Breast epithelium (tissue), 4 donors: ENCODE results near the gene TMOD3. TPM values are rescaled to one million over a fixed set of nuclear protein-coding genes. Genes with fewer than 3 reads are reported as not detected.

Source experiments
- DNase-seq, 2 donors: peaks; one replicate each; pipeline ENCODE4 v3.0.0-alpha.2; 2019; ENCODE audit warnings: low spot score in 2 of 2
- H3K27ac ChIP-seq, 2 donors: fragments of 200-600 bp; sonication (generic) in 1 of 2; one replicate each; pipeline ENCODE4 v1.5.1; 2016 to 2019; ENCODE audit warnings: mild to moderate bottlenecking in 1 of 2
- H3K27me3 ChIP-seq, 2 donors: fragments of 200-600 bp; sonication (generic) in 1 of 2; one replicate each; pipeline versions ENCODE4 v1.5.1 to v1.6.0; 2017 to 2019; ENCODE audit warnings: control low read depth in 1 of 2, mild to moderate bottlenecking in 1 of 2
- H3K36me3 ChIP-seq: fragments of 200-600 bp; one replicate; pipeline ENCODE4 v1.5.1; 2019
- H3K4me1 ChIP-seq, 2 donors: fragments of 200-600 bp; sonication (generic); one replicate each; pipeline ENCODE4 v1.5.1; 2016 to 2019; ENCODE audit warnings: control low read depth in 1 of 2
- H3K4me3 ChIP-seq, 3 donors: fragments of 200-600 bp; sonication (generic); 1 replicate in 2 of 3; 2 replicates in 1 of 3; pipeline ENCODE4 v1.5.1; 2016 to 2019; ENCODE audit warnings: mild to moderate bottlenecking in 3 of 3, moderate library complexity in 2 of 3
- H3K9me3 ChIP-seq, 2 donors: fragments of 200-600 bp; sonication (generic) in 1 of 2; one replicate each; pipeline ENCODE4 v1.5.1; 2016 to 2019; ENCODE audit warnings: control low read depth in 1 of 2
- CTCF ChIP-seq, 3 donors: fragments of 450-650 bp; IDR thresholded peaks; one replicate each; pipeline ENCODE4 v1.5.1; 2016 to 2017; ENCODE audit warnings: antibody characterized with exemption in 3 of 3, mild to moderate bottlenecking in 3 of 3, moderate library complexity in 3 of 3
- POLR2A ChIP-seq: fragments of 450-650 bp; IDR thresholded peaks from one replicate; pipeline ENCODE4 v1.6.1; 2016; ENCODE audit warnings: antibody characterized with exemption, mild to moderate bottlenecking, moderate library complexity
- POLR2AphosphoS5 ChIP-seq, 3 donors: sonication (generic); formaldehyde crosslinking; IDR thresholded peaks; one replicate each; pipeline ENCODE4 v1.6.1; 2017; ENCODE audit warnings: antibody characterized with exemption in 3 of 3
- intact Hi-C: fragments of 100-400 bp; cut with DNase I; formaldehyde crosslinking; loops from one replicate; pipeline ENCODE4 v1.15.1; 2023; ENCODE audit warnings: low total_unique reads
- total RNA-seq, 3 donors: library from RNA; depleted of rRNA; stranded (reverse); fragments of >200 nt; gene quantifications; one replicate each; pipeline ENCODE4 v1.1.0, GENCODE V29; 2016

TMOD3 gene
- total RNA-seq, 3 donors from 2014 or later, result 24.9 to 31.4 (median 27.5) TPM

- intact Hi-C loops, result no loop called here
- Histone ChIP-seq H3K9me3 (no peaks in the 10 kb centered on the region), H3K27me3 (no peaks in the 10 kb centered on the region), H3K4me1 (no peaks in the 10 kb centered on the region), H3K4me3 (no peak overlapping the region), H3K36me3 (no peaks in the 10 kb centered on the region), H3K27ac (no peak overlapping the region)
- DNase-seq, result no peak
- TF ChIP-seq POLR2AphosphoS5 (IDR thresholded peaks at IDR 0.05) (no peak), POLR2A (no peak), CTCF (IDR thresholded peaks at IDR 0.05) (no peak)
Measured at GRCh38 chr15:51870774-51871173, 41.3 kb downstream of the TMOD3 start.

- no peak for DNase-seq
- intact Hi-C loops, result no loop called here
- no peaks in the 10 kb centered on the region for H3K27me3 ChIP-seq
Measured at GRCh38 chr15:51874751-51875644, 45.5 kb downstream of the TMOD3 start.

GRCh38 chr15:51876169-51876568 is 46.7 kb downstream of the TMOD3 start:
- H3K27ac ChIP-seq, result no peak overlapping the region
- TF ChIP-seq POLR2A, result no peak
- TF ChIP-seq CTCF (IDR thresholded peaks at IDR 0.05), result no peak
- no peak for TF ChIP-seq POLR2AphosphoS5 (IDR thresholded peaks at IDR 0.05)
- no peaks in the 10 kb centered on the region for H3K27me3 ChIP-seq
- no peaks in the 10 kb centered on the region for H3K4me1 ChIP-seq
- H3K36me3 ChIP-seq, result no peaks in the 10 kb centered on the region
- no peak for DNase-seq
- no peak overlapping the region for H3K4me3 ChIP-seq
- no peaks in the 10 kb centered on the region for H3K9me3 ChIP-seq
- intact Hi-C loops, result no loop called here

More at GRCh38 chr15:51874751-51875644, 45.5 kb downstream of the TMOD3 start:
- TF ChIP-seq POLR2AphosphoS5 (IDR thresholded peaks at IDR 0.05) (no peak), CTCF (IDR thresholded peaks at IDR 0.05) (no peak), POLR2A (no peak)
- no peaks in the 10 kb centered on the region for H3K9me3 ChIP-seq
- H3K4me1 ChIP-seq, result no peaks in the 10 kb centered on the region
- H3K4me3 ChIP-seq, result no peak overlapping the region
- peak overlapping the region; percentile 3 to 46 for H3K27ac ChIP-seq
- no peaks in the 10 kb centered on the region for H3K36me3 ChIP-seq

- Histone ChIP-seq H3K36me3 (no peaks in the 10 kb centered on the region), H3K4me3 (no peak overlapping the region), H3K27ac (peak overlapping the region; percentile 46 to 69), H3K27me3 (no peaks in the 10 kb centered on the region), H3K9me3 (no peaks in the 10 kb centered on the region), H3K4me1 (no peaks in the 10 kb centered on the region)
- intact Hi-C loops, result no loop called here
- no peak for DNase-seq
- TF ChIP-seq POLR2A (no peak), CTCF (IDR thresholded peaks at IDR 0.05) (no peak), POLR2AphosphoS5 (IDR thresholded peaks at IDR 0.05) (no peak)
Measured at GRCh38 chr15:51878446-51879386, 49.3 kb downstream of the TMOD3 start.
